ENCODE data around the gene KIF21A.
A peak's percentile ranks its signal among the peaks of the same experiment; 100 is the strongest.

KIF21A gene

GRCh38 chr12:39369756-39370155, 73.2 kb downstream of the KIF21A start:
- no peak for DNase-seq (ENCODE audit: low read depth)
- no peak overlapping the region for H3K4me3 ChIP-seq (replicated peaks; ENCODE audit: low read depth, low read length)
- TF ChIP-seq CTCF (IDR thresholded peaks at IDR 0.05; ENCODE audit: low read length, missing control alignments) = no peak

- H3K4me3 ChIP-seq (replicated peaks; ENCODE audit: low read depth, low read length) = no peak overlapping the region
- DNase-seq (ENCODE audit: low read depth) = no peak
- no peak for TF ChIP-seq CTCF (IDR thresholded peaks at IDR 0.05; ENCODE audit: low read length, missing control alignments)
Measured at GRCh38 chr12:39368891-39369290, 74.0 kb downstream of the KIF21A start.

- DNase-seq (ENCODE audit: low read depth) = no peak
- no peak overlapping the region for H3K4me3 ChIP-seq (replicated peaks; ENCODE audit: low read depth, low read length)
- no peak for TF ChIP-seq CTCF (IDR thresholded peaks at IDR 0.05; ENCODE audit: low read length, missing control alignments)
Measured at GRCh38 chr12:39368096-39368495, 74.8 kb downstream of the KIF21A start.

GRCh38 chr12:39367494-39367893, 75.4 kb downstream of the KIF21A start:
- no peak for TF ChIP-seq CTCF (IDR thresholded peaks at IDR 0.05; ENCODE audit: low read length, missing control alignments)
- no peak for DNase-seq (ENCODE audit: low read depth)
- H3K4me3 ChIP-seq (replicated peaks; ENCODE audit: low read depth, low read length) = no peak overlapping the region

- H3K4me3 ChIP-seq (replicated peaks; ENCODE audit: low read depth, low read length) = no peak overlapping the region
- TF ChIP-seq CTCF (IDR thresholded peaks at IDR 0.05; ENCODE audit: low read length, missing control alignments) = peak; percentile 33
- peak; percentile 22 for DNase-seq (ENCODE audit: low read depth)
Measured at GRCh38 chr12:39365364-39366001, 77.4 kb downstream of the KIF21A start.

GRCh38 chr12:39364196-39364595, 78.7 kb downstream of the KIF21A start:
- H3K4me3 ChIP-seq (replicated peaks; ENCODE audit: low read depth, low read length) = no peak overlapping the region
- no peak for DNase-seq (ENCODE audit: low read depth)
- no peak for TF ChIP-seq CTCF (IDR thresholded peaks at IDR 0.05; ENCODE audit: low read length, missing control alignments)

GRCh38 chr12:39359645-39360044, 83.3 kb downstream of the KIF21A start:
- H3K4me3 ChIP-seq (replicated peaks; ENCODE audit: low read depth, low read length) = no peak overlapping the region
- no peak for TF ChIP-seq CTCF (IDR thresholded peaks at IDR 0.05; ENCODE audit: low read length, missing control alignments)
- no peak for DNase-seq (ENCODE audit: low read depth)

All from fibroblast of pulmonary artery (primary cell).